ENCODE results near the gene L1TD1.

The L1TD1 gene

DNA sequence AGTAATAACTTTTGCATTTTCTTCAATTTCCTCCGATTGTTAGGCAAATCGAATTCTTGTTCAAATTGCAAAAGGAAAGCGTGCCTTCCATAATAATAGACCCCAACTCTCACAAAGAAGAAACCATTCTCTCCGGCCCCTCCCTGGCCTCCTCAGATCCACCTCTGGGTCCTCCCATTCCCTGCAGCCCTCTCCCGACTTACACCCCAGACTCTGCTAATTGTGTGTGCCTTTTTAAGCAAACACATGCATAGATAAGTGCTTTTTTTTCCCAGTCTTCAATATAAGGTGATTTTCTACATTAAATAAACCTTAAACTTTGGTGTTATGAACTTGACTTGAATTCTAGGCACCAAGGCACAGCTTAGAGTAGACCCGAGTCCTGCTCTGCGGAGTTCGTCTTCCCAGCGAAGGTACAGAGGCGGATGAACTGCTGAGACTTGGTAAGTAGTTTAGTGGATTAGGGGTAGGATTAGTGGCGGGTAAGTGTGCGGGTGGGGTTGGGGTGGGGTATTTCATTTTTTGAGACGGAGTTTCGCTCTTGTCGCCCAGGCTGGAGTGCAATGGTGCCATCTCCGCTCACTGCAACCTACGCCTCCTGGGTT is 1.5 kb downstream of the L1TD1 start:
- no peaks in the 10 kb centered on the region for H3K9me3 ChIP-seq (ENCODE audit: low read depth, low read length)
- TF ChIP-seq FOXP2 (optimal IDR thresholded peaks at IDR 0.05; ENCODE audit: control extremely low read depth, extremely low read length, insufficient read depth) (no peak), POLR2AphosphoS5 (IDR thresholded peaks at IDR 0.05; ENCODE audit: borderline replicate concordance, low read depth, low read length) (no peak), EZH2 (IDR thresholded peaks at IDR 0.05) (no peak)
- H3K27ac ChIP-seq: no peak overlapping the region
- no peaks in the 10 kb centered on the region for H3K36me3 ChIP-seq (ENCODE audit: insufficient read depth, low read length)
- H3K9ac ChIP-seq (ENCODE audit: insufficient read length): no peak overlapping the region
- no peak for DNase-seq (ENCODE audit: low read depth, low spot score)
- H3K4me3 ChIP-seq: no peak overlapping the region

DNA sequence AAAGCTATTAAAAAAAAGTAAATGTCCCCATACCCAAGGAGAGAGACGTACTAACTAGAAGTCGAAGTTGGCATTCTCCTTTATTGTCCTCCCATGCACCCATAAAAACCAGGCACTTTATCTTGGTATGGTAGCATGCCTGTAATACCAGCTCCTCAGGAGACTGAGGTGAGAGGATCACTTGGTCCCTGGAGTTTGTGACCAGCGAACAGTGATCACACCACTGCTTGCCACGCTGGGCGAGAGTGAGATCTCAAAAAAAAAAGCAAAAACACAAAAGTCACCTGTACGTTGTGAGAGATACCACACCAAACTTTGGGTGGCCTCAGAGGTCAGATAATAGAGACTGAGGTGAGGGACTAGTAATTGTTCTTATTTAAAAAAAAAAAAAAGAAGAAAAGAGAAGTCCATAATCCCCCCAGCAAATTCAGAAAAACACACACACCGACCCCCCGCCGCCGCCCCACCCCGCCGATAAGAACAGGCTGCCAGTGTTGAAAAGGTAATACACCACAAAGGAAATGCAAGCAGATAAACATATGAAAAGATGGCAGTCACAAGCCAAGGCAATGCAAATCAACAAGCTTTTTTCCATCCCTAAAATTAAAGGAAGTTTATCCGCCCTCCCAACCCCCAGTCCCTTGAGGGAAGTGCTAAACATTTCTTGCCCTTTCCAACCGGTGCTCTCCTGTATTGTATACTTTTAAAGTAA is 3.6 kb downstream of the L1TD1 start:
- DNase-seq (ENCODE audit: low read depth, low spot score): no peak
- TF ChIP-seq FOXP2 (optimal IDR thresholded peaks at IDR 0.05; ENCODE audit: control extremely low read depth, extremely low read length, insufficient read depth) (no peak), POLR2AphosphoS5 (IDR thresholded peaks at IDR 0.05; ENCODE audit: borderline replicate concordance, low read depth, low read length) (no peak), EZH2 (IDR thresholded peaks at IDR 0.05) (no peak)
- H3K27ac ChIP-seq: no peak overlapping the region
- H3K36me3 ChIP-seq (ENCODE audit: insufficient read depth, low read length): no peaks in the 10 kb centered on the region; the same call in 1 of the 2 replicates
- H3K4me3 ChIP-seq: no peak overlapping the region
- no peak overlapping the region for H3K9ac ChIP-seq (ENCODE audit: insufficient read length)
- H3K9me3 ChIP-seq (ENCODE audit: low read depth, low read length): no peaks in the 10 kb centered on the region

DNA sequence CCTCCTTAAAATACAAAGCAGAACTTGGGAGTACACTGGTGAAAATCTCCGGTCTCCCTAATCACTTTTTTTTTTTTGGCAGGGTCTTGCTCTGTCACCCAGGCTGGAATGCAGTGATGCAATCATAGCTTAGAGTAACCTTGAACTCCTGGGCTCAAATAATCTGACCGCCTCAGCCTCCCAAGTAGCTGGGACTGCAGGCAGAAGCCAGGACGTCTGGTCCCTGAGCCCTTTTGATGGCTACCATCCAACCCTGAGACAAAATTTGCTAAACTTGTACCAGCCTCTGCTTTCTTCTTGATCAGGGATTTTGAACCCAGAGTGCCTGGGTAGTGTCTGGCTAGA is 4.1 kb downstream of the L1TD1 start:
- H3K9me3 ChIP-seq (ENCODE audit: low read depth, low read length): no peaks in the 10 kb centered on the region
- H3K27ac ChIP-seq: no peak overlapping the region
- no peak for DNase-seq (ENCODE audit: low read depth, low spot score)
- H3K9ac ChIP-seq (ENCODE audit: insufficient read length): no peak overlapping the region
- TF ChIP-seq EZH2 (IDR thresholded peaks at IDR 0.05) (no peak), POLR2AphosphoS5 (IDR thresholded peaks at IDR 0.05; ENCODE audit: borderline replicate concordance, low read depth, low read length) (no peak), FOXP2 (optimal IDR thresholded peaks at IDR 0.05; ENCODE audit: control extremely low read depth, extremely low read length, insufficient read depth) (no peak)
- no peak overlapping the region for H3K4me3 ChIP-seq
- H3K36me3 ChIP-seq (ENCODE audit: insufficient read depth, low read length): no peaks in the 10 kb centered on the region; the same call in 1 of the 2 replicates

DNA sequence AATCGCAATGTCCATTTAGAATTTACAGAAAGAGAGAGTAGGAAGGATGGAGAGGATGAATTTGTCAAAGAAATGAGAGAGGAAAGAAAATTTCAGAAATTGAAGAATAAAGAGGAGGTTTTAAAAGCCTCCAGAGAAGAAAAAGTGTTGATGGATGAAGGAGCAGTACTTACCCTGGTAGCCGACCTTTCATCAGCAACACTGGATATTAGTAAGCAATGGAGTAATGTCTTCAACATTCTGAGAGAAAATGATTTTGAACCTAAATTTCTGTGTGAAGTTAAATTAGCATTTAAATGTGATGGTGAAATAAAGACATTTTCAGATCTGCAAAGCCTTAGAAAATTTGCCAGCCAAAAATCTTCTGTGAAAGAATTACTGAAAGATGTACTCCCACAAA is 12.5 kb downstream of the L1TD1 start:
- Histone ChIP-seq H3K9ac (ENCODE audit: insufficient read length) (no peak overlapping the region), H3K4me3 (no peak overlapping the region), H3K9me3 (ENCODE audit: low read depth, low read length) (peaks cover 16% of the 10 kb centered on the region), H3K27ac (no peak overlapping the region), H3K36me3 (ENCODE audit: insufficient read depth, low read length) (peaks cover 48% of the 10 kb centered on the region; the same call in 1 of the 2 replicates)
- TF ChIP-seq POLR2AphosphoS5 (IDR thresholded peaks at IDR 0.05; ENCODE audit: borderline replicate concordance, low read depth, low read length) (no peak), EZH2 (IDR thresholded peaks at IDR 0.05) (no peak), FOXP2 (optimal IDR thresholded peaks at IDR 0.05; ENCODE audit: control extremely low read depth, extremely low read length, insufficient read depth) (no peak)
- no peak for DNase-seq (ENCODE audit: low read depth, low spot score)

DNA sequence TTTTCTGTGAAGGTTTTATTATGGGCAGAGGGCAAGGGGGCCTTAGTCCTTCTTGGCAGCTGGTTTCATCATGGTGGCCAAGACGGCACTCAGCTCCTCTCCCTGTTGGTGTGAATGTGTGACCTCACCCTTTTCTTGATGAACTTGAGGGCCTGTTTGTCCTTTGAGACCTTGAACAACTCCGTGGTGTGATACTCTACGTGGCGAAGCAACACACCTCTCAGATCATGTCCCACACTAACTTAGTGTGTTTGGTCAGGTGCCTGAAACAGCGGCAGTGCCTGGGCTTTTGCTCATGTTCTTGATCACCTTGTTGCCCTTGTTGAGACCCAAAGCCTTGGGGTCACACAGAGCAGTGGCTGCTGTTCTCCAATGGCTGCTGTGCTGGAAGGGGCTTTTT is 13.4 kb downstream of the L1TD1 start:
- Histone ChIP-seq H3K36me3 (ENCODE audit: insufficient read depth, low read length) (peaks cover 48% of the 10 kb centered on the region; the same call in 1 of the 2 replicates), H3K9me3 (ENCODE audit: low read depth, low read length) (peaks cover 16% of the 10 kb centered on the region), H3K4me3 (no peak overlapping the region), H3K9ac (ENCODE audit: insufficient read length) (no peak overlapping the region), H3K27ac (no peak overlapping the region)
- no peak for TF ChIP-seq EZH2 (IDR thresholded peaks at IDR 0.05)
- no peak for DNase-seq (ENCODE audit: low read depth, low spot score)

DNA sequence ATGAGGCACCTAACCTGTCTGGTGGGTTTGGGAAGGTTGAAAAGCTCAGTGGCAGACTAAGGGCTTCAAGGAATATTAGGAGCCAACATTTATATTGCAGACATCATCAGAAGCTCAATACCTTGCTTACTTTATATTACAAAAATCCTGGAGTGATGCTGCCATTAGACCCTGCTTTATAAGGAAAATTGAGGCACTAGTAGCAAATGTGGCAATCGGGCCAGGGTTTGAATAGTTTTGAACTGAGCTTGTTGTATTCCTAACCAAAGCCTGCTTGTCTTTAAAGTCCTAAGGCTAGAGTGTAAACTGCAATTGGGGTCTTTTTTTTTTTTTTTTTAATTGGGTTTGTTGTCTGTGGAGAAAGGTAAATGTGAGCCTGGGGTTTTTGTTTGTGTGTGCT is 14.3 kb downstream of the L1TD1 start:
- TF ChIP-seq EZH2 (IDR thresholded peaks at IDR 0.05) (no peak), POLR2AphosphoS5 (IDR thresholded peaks at IDR 0.05; ENCODE audit: borderline replicate concordance, low read depth, low read length) (no peak), FOXP2 (optimal IDR thresholded peaks at IDR 0.05; ENCODE audit: control extremely low read depth, extremely low read length, insufficient read depth) (no peak)
- no peak for DNase-seq (ENCODE audit: low read depth, low spot score)
- Histone ChIP-seq H3K9ac (ENCODE audit: insufficient read length) (no peak overlapping the region), H3K9me3 (ENCODE audit: low read depth, low read length) (peaks cover 16% of the 10 kb centered on the region), H3K4me3 (no peak overlapping the region), H3K36me3 (ENCODE audit: insufficient read depth, low read length) (peaks cover 48% of the 10 kb centered on the region; the same call in 1 of the 2 replicates), H3K27ac (no peak overlapping the region)

DNA sequence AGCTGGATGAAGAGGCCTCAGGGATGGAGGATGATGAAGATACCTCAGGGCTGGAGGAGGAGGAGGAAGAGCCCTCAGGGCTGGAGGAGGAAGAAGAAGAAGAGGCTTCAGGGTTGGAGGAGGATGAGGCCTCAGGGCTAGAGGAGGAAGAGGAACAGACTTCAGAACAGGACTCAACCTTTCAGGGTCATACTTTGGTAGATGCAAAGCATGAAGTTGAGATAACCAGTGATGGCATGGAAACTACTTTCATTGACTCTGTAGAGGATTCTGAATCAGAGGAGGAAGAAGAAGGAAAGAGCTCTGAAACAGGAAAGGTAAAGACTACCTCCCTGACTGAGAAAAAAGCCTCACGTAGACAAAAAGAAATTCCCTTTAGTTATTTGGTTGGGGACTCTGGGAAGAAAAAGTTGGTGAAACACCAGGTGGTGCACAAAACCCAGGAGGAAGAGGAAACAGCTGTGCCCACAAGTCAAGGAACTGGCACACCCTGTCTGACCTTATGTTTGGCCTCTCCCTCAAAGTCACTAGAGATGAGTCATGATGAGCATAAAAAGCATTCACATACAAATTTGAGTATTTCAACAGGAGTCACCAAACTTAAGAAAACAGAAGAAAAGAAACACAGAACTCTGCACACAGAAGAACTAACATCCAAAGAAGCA is 15.4 kb downstream of the L1TD1 start:
- no peak overlapping the region for H3K4me3 ChIP-seq
- TF ChIP-seq FOXP2 (optimal IDR thresholded peaks at IDR 0.05; ENCODE audit: control extremely low read depth, extremely low read length, insufficient read depth) (no peak), EZH2 (IDR thresholded peaks at IDR 0.05) (no peak), POLR2AphosphoS5 (IDR thresholded peaks at IDR 0.05; ENCODE audit: borderline replicate concordance, low read depth, low read length) (no peak)
- DNase-seq (ENCODE audit: low read depth, low spot score): no peak
- H3K9ac ChIP-seq (ENCODE audit: insufficient read length): no peak overlapping the region
- no peak overlapping the region for H3K27ac ChIP-seq
- H3K36me3 ChIP-seq (ENCODE audit: insufficient read depth, low read length): peaks cover 44% of the 10 kb centered on the region; the same call in 1 of the 2 replicates
- H3K9me3 ChIP-seq (ENCODE audit: low read depth, low read length): peaks cover 16% of the 10 kb centered on the region

DNA sequence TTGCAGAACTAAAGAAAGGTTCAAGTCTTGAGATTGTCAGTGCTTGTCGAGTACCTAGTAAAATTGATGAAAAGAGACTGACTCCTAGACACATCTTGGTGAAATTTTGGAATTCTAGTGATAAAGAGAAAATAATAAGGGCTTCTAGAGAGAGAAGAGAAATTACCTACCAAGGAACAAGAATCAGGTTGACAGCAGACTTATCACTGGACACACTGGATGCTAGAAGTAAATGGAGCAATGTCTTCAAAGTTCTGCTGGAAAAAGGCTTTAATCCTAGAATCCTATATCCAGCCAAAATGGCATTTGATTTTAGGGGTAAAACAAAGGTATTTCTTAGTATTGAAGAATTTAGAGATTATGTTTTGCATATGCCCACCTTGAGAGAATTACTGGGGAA is 16.3 kb downstream of the L1TD1 start:
- Histone ChIP-seq H3K9ac (ENCODE audit: insufficient read length) (no peak overlapping the region), H3K4me3 (no peak overlapping the region), H3K36me3 (ENCODE audit: insufficient read depth, low read length) (peaks cover 44% of the 10 kb centered on the region; the same call in 1 of the 2 replicates), H3K9me3 (ENCODE audit: low read depth, low read length) (peaks cover 16% of the 10 kb centered on the region), H3K27ac (no peak overlapping the region)
- TF ChIP-seq EZH2 (IDR thresholded peaks at IDR 0.05): no peak
- TF ChIP-seq POLR2AphosphoS5 (IDR thresholded peaks at IDR 0.05; ENCODE audit: borderline replicate concordance, low read depth, low read length): no peak
- no peak for TF ChIP-seq FOXP2 (optimal IDR thresholded peaks at IDR 0.05; ENCODE audit: control extremely low read depth, extremely low read length, insufficient read depth)
- DNase-seq (ENCODE audit: low read depth, low spot score): no peak
